ENCODE data around the gene CHFR. TPM values are rescaled to one million over a fixed set of nuclear protein-coding genes. Genes with fewer than 3 reads are reported as not detected.

The CHFR gene
- total RNA-seq, 1 experiment from 2014 or later: 53.3 TPM

GRCh38 chr12:132936163-132936562 is 48.8 kb upstream of the CHFR start:
- peaks cover 49% of the 10 kb centered on the region for H3K9me3 ChIP-seq (ENCODE audit: control insufficient read depth, low read depth, low read length)
- no CpG with 5 or more reads among the region's 2 CpGs for WGBS (ENCODE audit: extremely low coverage, insufficient read length, low lambda C conversion rate)
- H3K79me2 ChIP-seq (ENCODE audit: insufficient read depth, low read length): no peaks in the 10 kb centered on the region
- no peak overlapping the region for H3K9ac ChIP-seq (ENCODE audit: extremely low read depth, insufficient read length, low read length)
- H3K27me3 Mint-ChIP-seq (ENCODE audit: low read depth): no peaks in the 10 kb centered on the region; the same call in none of the 2 replicates
- H2BK20ac ChIP-seq (ENCODE audit: low read depth, low read length, poor library complexity, severe bottlenecking): no peak overlapping the region
- no peaks in the 10 kb centered on the region for H3K79me1 ChIP-seq (ENCODE audit: insufficient read depth, low read depth, low read length, poor library complexity, severe bottlenecking)
- no peak overlapping the region for H3K23ac ChIP-seq (ENCODE audit: insufficient read length, low read depth, low read length)
- no peak overlapping the region for H2BK5ac ChIP-seq (ENCODE audit: insufficient read length, low read length)
- H4K91ac ChIP-seq (ENCODE audit: insufficient read length, low read depth, low read length): no peak overlapping the region
- no peak overlapping the region for H3K27ac Mint-ChIP-seq
- no peak overlapping the region for H2BK12ac ChIP-seq (ENCODE audit: insufficient read length, low read depth, low read length)
- H3K4me2 ChIP-seq (ENCODE audit: insufficient read depth, insufficient read length, low read length): no peak overlapping the region
- no peaks in the 10 kb centered on the region for H3K4me1 Mint-ChIP-seq
- H3T11ph ChIP-seq (ENCODE audit: low read length): no peak overlapping the region
- peaks cover 67 to 76% (median 73%) of the 10 kb centered on the region in 3 experiments for H3K36me3 Mint-ChIP-seq (ENCODE audit: insufficient read depth in 1 of 3, low read depth in 3 of 3)
- H4K20me1 ChIP-seq (ENCODE audit: control insufficient read depth, insufficient read depth, insufficient read length): no peaks in the 10 kb centered on the region
- no peak overlapping the region for H2BK15ac ChIP-seq (ENCODE audit: low read depth, low read length)
- H3K56ac ChIP-seq (ENCODE audit: insufficient read length, low read depth, low read length): no peak overlapping the region
- H4K8ac ChIP-seq (replicated peaks; ENCODE audit: insufficient read length, low read depth, low read length): no peak overlapping the region
- H3K23me2 ChIP-seq (ENCODE audit: insufficient read length, low read depth, low read length, poor library complexity, severe bottlenecking): no peaks in the 10 kb centered on the region
- H3K4me1 ChIP-seq (ENCODE audit: insufficient read depth, low read length): no peaks in the 10 kb centered on the region
- no peak overlapping the region for H3K18ac ChIP-seq (ENCODE audit: insufficient read length, low read depth, low read length)
- no peak overlapping the region for H3K14ac ChIP-seq (ENCODE audit: insufficient read depth, low read length)
- no peak for TF ChIP-seq CTCF (conservative IDR thresholded peaks at IDR 0.05)
- no peak overlapping the region for H2AK5ac ChIP-seq (ENCODE audit: insufficient read length, low read length)
- H4K5ac ChIP-seq (ENCODE audit: insufficient read length, low read depth, low read length): no peak overlapping the region
- no peak overlapping the region for H3K4me3 Mint-ChIP-seq
- no peak for DNase-seq
- peaks cover 74 to 81% of the 10 kb centered on the region in 2 experiments for H3K9me3 Mint-ChIP-seq
- no peak overlapping the region for H2AFZ ChIP-seq (ENCODE audit: low read length)
- H3K27ac ChIP-seq (ENCODE audit: insufficient read length, low read depth, low read length): no peak overlapping the region
- no peak overlapping the region for H3K4ac ChIP-seq (ENCODE audit: low read depth, low read length)
- no peaks in the 10 kb centered on the region for H3K27me3 ChIP-seq (ENCODE audit: insufficient read depth, low read length)
- H2BK120ac ChIP-seq (ENCODE audit: low read depth, low read length, poor library complexity, severe bottlenecking): no peak overlapping the region

Measured in H9 (cell line).